ENCODE results near the gene TPRG1.

GRCh38 chr3:189308608-189309007 lies 136.8 kb downstream of the TPRG1 start:
- TF ChIP-seq CTCF (IDR thresholded peaks at IDR 0.05) (no peak), EZH2 (IDR thresholded peaks at IDR 0.05; ENCODE audit: borderline replicate concordance, insufficient read depth, low read depth, low read length, poor library complexity, severe bottlenecking) (no peak)

All from B cell (primary cell).